Activated CD4-positive, alpha-beta T cell treated with anti-CD3 and anti-CD28 coated beads for 24 hours (primary cell): ENCODE measurements around the gene SCN10A.

Experiments
- DNase-seq, 2 donors: peaks; one replicate each; pipeline ENCODE4 v3.0.0-alpha.2; 2020; ENCODE audit warnings: low read depth in 2 of 2

Gene SCN10A

DNA sequence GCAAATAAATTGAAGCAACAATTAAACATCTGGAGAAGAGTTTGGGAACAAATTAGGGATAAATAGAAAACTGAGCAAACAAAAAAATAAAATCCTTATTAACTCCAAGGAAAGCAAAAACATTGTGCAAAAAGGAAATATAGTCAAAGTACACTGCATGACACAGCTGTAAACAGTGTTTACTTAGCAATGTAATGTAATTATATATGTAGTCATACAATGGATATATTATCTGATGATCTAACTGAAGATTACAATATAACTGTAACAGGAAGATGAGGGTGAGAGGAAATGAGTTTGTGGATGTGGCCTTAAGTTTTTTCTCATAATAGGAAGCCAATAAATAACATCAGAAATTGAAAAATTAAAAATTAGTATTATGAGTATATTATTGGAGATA lies 42.5 kb downstream of the SCN10A start:
- no peak for DNase-seq

DNA sequence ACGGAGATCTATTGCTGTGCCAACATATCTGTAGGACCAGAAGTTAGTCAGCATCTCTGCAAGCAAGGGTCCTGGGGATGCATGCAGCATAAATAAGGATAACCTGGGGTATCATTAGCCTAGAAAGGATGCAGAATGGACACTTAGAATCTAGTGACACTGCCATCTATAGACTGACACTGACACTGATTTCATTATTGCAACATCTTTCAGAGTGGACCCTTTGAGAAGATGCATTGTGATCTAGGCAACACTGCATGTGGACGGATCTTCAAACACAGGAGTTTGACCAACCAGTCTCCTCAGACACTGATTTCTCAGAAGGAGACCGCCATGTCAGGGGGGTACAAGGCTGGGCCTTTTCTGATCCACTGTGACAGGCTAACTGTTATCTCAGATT lies 52.4 kb downstream of the SCN10A start:
- no peak for DNase-seq

DNA sequence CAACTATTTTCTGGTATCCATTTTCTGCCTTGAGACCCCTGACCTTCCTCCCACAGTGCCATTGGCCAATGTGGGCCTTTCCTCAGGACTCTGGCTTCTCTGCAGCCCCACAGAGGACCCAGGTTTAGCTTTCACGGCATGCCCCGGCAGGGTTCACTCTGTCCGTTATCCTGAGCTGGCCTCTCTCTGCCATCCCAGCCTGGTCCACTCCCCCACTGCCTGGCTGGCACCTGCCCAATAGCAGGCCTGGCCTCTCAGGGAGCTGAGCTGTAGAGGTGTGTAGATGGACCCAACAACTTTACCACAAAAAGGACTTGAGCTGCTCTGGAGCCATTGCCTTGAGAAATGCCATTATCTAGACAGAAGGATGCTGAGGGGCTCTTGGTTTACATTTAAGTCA lies 57.5 kb downstream of the SCN10A start:
- no peak for DNase-seq

DNA sequence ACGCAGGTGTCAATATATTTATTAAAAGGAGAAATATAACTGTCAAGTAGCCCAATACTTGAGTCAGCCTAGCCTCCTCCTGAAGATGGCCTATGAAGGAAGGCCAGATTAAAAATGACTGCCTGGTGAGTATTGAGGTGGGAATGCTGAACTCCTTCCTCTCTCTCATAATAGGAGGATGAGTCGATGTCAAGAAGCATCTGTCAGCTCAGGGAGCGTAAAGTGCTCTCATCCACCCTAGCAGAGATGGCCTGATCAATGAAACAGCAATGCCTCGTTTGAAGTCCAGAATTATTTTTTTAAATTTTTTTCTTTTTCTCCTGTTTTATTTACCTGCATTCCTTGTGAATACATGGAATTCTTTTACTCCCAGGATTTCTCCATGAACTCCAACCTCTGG lies 58.3 kb downstream of the SCN10A start:
- no peak for DNase-seq

DNA sequence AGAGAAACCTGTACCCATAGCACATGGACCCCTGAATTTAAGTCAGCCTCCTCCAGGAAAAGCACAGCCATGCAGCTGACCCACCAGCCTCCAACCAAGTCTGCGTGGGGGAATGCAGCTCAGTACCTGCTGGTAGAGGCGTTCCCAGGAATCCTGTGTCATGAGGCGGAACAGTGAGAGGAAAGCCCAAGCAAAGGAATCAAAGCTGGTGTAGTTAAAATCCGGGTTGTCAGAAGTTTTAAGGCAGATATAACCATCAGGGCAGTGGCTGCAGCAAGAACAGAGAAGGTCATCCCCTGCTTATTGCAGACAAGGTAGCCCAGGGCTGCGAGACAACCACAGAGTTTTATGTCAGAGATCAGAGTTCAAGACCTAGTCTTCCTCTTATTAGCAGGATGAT lies 59.1 kb downstream of the SCN10A start:
- no peak for DNase-seq

DNA sequence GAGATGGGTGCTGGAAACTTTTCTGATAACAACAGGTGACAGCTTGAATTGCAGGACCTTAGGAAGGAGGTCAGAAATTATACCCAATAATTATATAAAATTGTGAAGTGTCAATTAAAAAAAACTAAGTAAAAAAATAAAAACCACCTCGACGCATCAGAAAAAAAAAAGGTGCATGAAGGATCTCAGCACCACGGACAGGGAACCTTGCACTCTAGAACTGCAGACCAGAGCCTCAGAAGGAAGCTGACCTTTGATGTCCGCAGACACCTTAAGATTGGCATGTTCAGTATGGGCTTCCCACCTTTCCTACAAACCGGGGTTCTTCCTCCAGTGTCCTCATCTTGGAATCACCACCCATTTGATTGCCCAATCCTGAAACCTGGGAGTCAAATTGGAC lies 60.9 kb downstream of the SCN10A start:
- no peak for DNase-seq

DNA sequence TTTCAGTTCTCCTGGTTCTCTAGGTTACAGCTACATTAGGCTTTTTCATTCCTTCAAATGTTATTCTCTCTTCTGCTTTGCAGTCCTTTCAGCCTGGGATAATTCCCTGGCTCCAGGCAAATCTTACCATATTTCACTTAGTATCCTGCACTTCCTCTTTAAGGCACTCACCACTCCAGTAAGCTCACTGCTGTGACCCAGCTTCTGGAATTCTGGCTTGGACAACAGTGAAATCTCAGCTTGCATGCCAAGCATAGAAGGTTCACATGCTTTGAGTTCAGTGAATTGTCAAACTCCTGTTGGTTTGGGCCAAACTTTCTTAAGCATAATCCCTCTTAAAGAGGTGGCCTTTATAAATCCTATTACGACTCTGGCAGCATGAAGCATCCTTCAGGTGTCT lies 69.4 kb downstream of the SCN10A start:
- no peak for DNase-seq

DNA sequence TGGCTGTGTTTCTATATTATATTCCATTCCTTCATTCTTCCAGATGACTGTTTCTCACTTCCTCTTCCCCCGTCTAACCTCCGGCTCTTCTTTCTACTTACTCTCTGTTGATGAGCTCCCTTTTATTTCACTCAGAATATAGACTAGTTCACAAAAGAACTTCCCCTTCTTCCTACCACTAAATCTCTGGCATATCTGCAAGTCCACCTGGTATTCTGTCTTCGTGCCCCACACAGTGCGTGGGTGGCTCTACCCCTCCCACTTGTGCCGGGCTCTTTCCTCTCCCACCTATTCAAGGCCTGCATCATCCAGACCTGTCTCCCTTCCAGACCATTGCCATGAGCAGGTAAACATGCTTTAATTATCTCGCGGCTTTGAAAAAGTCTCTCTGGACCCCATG lies 73.0 kb downstream of the SCN10A start:
- DNase-seq = no peak

DNA sequence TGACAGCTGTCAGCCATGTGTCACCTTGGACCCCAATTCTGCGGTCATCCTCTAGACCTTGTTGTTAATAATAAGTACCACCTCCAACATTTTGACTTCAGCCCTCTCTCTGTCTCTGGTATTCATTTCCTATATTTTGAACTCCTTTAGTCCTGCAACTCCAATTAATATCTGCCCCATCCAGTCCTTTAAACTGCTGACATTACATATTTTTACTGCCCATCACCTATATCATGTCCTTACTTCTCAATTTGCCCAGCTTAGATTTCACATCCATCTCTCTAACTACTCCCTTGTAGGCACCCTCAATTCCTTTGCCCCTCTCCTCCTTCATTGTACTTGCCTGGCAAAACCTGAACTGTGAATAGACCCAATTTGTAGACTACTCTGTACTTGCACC lies 73.5 kb downstream of the SCN10A start:
- no peak for DNase-seq

DNA sequence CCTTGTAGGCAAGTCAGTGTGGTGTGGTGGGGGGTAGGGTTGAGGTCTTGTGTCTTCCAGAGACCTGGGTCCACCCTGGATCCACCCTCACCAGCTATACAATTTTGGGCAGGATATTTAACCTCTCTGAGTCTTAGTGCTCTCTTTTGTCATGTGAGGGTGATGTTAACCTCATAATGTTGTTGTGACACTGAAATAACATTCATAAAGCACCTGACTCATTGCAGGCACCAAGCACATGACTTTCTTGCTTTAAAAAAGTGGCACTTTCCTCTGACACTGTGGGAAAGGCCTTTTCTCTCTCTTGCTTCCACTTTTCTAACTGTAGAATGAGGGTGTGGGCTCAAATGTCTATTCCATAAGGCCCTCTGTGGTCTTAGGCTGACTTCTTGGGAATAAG lies 75.5 kb downstream of the SCN10A start:
- no peak for DNase-seq

DNA sequence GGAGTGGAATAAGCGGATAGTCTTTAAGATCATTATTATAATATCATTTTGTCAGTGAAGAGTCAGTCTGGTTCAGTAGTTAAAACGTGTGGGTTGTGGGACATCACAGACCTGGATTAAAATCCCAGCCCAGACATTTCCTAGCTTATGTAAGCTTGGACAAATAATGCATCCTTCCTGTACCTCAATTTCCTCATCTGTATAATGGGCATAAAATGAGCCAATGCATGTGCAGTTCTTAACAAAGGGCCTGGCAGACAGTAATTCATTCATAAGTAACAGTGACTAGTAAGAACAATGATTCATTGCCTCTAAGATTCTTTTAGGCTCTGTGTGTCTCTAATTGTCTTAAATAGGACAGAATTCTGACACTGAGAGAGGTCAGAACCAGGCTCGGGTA lies 76.1 kb downstream of the SCN10A start:
- no peak for DNase-seq

DNA sequence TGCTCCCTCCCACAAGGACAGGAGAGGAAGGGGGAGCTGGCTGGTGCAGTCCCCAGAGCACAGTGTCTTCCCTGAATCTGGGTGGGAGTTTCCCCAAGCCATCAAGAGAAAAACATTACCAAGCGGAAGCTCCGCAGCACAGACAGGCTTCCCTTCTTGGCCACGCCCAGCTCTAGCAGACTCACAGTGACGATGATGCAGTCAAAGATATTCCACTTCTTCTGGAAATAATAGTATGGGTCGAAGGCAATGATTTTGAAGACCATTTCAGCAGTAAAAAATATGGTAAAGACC lies 76.7 kb downstream of the SCN10A start:
- no peak for DNase-seq

DNA sequence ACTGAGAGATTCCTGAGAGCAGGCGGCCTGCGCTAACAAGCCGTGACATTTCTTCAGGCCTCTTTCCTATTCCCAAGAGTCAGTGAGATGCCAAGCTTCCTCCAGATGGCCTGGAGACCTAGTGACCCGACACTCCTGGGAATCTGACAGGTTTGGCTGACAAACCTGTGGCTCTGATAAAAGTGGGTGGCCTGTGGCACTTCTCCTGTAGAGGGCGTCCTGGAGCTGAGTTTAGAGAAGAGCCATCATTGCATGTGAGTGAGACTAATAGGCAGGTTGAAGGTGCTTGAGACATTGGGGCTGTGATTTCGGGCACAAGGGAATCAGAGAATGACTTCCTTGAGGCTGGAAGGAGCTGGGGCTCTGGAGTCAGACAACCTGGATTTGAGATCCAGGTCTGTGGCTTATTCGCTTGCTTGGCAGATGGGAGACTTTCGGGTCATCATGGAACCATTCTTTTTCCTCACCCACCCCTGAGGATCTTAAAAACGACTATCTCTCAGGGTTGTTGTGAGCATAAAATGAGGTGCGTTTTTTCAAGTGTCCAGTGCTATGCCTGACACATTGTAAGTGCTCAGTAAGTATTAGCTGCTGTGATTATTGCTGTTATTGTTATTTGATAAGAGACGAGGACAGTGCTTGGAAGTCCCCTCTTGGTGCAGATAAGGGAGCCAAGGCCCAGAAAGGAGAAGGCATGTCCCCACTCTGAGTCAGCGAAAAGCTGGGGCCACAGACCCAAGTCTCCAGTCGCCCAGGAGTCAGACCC lies 77.2 kb downstream of the SCN10A start:
- DNase-seq = peak in 1 of 2 donors; percentile 15

DNA sequence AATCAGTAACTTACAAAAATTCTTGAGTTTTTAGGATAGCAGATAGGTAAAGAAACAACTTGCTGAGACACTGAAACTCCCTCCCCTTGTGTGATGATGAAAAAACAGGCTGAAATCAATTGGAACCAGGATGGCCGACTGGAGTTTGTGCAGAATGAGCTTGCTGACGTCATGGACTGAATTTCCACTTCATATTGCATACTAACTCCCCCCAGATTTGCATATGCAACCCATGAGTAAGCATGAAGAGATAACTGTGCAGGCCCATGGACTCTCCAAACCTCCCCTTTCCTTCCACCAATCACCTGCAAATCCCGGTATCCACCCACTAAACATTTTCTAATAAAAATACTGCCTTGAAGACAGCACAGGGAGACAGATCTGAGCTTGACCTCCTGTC lies 84.5 kb downstream of the SCN10A start:
- no peak for DNase-seq

DNA sequence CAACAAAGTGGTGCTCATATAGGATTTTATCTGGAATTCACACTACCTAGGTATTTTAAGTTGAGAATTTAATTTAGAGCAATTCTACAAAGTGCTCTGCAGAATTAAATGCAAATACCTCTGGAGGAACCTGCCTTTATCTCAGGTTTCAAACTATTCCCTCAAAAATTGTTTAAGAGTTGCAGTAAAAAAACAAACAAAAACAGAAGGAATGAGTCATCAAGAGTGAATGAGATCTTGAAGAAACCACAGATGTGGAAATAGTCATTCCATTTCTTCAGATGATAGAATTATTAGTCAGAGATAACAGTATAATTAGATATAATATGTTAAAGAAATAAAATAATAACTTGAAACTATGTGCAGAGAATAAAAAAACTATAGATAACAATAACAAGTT lies 85.7 kb downstream of the SCN10A start:
- no peak for DNase-seq

DNA sequence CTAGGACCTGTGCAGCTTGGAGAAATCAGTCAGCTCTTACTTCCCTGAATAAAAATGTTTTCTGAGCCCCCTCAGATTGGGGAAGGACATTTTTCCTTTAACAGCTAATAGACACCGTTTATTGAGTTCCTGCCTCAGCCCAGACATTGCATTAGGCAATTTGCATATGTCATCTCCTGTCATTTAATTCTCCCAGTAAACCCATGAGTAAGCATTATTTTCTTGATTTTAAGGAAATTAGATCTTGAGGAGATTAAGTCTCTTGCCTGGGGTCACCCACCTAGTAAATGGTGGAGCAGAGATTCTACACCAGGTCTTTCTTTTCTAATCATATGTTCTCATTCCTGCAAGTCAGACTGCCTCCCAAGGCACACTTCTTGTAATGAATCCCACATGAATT lies 88.0 kb downstream of the SCN10A start:
- DNase-seq = no peak

DNA sequence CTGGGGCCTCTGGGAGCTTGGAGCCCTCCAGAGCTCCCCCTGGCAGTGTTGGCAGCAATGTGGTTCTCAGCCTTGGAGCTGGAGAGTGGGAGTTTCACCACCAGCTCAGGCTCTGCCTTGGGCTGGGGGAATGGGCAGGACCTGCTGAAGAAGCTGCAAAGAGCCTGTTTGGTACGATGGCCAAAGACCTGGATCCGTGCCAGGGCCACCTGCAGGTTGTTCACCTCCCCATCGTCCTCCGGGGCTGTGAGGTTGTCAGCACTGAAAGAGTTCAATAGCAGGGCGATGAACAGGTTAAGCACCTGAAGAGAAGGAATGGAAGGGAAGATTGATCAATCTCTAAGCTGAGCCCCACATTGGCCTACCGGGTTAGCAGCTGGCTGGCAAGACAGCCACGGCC lies 89.3 kb downstream of the SCN10A start:
- no peak for DNase-seq

DNA sequence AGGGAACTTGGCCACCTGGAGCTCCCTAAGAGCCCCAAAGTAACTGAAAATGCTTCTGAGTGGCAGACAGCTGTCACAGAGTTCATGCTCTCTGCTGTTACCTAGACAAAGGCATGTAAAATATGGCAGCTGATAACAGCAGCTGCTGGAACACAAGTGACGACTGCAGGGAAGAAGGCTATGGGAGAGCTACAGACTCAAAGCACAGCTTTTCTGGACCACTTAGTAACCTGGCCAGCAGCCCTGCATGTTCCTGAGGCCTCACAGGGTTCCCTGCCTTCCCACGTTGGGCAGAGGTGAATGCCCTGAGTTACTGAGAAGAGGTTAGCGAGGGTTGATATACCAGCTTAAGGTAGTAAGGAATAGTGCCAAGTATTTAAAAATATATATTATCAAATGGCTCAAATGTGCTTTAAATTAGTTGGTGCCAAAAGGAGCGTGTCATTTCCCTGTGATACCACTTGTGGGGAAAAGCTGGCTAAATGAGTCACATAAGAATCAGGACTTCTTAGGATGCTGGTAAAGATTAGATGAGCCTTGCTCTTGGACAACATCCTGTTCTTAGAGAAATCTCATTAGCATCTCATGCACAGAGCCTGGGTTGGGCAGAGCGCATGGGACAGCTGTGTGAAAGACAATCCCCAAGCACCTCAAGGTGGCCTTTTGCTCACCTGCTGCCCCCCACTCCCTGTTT lies 90.1 kb downstream of the SCN10A start:
- no peak for DNase-seq

DNA sequence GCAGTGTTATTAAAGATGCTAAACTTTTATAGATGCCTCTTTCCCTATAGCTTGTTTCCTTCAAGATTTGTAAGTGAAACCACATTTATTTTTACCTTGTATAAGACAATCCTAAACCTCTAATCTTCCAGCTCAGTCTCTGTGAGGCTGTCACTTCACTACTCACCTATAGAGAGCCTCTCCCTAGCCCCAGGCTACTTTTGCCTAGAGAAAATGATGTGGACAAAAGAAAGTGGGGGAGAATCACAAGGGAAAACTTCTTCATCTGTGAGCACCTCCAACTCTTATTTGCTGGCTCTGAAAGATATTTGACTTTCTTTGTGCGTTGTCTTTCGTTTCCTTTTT lies 91.7 kb downstream of the SCN10A start:
- no peak for DNase-seq

DNA sequence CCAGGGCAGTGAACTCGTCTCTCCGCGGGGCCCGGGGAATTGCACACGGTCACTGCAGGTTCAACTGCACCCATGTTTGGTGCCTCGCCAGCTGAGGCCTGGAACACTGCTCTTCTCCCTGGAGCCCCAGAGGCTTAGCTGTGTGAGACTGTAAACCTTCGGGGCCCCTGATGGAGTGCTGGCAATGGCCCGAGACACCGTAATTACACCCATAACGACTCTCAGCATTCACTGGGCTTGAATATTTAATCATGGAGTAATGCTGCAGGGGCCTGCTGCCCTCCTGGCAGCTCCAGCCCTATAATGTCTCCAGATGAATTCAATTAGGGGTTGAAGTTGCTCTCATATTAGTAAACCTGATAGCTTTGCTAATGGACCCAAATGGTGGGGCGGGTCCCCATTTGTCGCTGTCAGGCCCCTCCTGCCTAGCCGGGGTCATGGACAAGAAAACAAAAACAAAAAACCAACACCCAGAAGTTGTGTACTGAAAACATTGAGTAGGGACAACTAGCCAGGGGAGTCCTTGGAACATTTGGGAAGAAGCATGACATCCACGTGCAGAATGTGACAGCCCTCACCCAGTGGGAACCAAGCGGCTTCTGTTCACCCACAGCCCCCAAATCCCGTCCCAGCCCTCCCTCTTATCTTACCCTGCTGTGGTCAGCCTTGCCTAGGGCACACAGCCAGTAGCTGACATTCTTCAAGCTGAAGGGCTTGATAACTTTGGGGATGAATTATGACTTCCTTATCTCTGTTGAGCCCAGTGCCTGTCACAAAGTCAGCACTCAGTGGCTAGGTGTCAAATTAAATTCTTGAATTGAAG lies 92.2 kb downstream of the SCN10A start:
- no peak for DNase-seq

DNA sequence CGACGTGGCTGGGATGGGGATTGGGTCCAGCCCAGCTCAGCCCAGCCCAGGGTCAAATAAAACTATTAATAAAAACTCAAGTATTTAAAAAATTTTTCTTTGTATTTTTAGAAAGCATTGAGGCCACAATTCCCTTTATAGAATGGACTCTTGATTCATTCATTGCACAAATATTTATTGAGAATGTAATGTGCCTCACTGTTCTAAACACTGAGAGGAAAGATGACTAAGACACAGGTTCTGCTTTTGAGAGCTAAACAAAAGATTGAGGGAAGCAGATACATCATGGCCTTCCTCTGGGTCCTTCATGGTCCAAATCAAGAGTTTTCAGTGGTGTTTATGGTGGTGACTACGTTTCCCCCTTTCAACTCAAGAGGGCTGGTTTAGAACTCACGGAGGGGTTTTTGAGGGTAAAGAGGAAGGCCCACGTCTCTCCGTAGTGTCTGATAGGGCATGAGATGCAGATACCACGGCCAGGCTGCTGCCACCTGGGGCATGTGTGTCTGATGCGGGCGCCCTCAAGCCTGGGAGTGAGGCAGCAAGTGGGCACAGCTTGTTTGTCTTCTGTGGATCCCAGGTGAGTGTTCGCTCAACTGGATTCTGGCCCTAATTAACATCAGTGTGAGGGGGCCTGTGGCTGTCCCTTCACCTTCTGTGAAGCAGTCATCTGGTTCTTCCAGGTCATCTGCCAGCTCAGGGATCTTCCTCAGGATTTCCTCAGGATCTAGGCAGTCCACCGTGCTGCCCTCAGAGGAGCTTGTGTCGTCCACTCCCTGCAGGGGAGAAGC lies 93.0 kb downstream of the SCN10A start:
- no peak for DNase-seq

DNA sequence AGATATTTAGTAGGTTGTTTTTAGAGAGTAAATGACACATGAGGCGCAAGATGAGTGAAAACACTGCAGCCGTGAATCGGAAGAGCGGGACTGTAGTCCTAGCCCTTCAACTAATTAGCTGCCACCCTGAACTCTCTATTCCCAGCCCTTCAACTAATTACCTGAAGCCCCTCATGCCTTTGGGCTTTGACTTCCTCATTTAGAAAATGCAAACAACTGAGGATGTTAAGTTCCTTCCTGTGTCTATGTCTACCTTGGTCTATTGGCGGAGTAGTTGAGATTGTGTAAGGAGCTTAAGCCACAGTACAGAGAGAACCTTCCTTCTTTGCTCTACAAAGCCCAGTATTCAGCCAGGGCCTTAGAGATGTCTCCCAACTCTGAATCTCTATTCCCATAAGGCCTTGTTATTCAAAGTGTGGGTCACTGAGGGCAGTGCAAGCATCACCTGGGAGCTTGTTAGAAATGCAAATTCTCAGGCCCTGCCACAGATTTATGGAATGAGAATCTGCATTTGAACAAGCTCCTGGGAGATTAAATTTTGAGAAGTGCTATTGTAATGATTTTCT lies 94.7 kb downstream of the SCN10A start:
- DNase-seq = no peak
